ENCODE data around the gene WSB2. TPM values are rescaled to one million over a fixed set of nuclear protein-coding genes. Genes with fewer than 3 reads are reported as not detected.

Gene WSB2
- total RNA-seq, 2 experiments from 2014 or later: 44.3 to 46.4 TPM

GRCh38 chr12:118059341-118060191 lies 1.4 kb downstream of the WSB2 start:
- peak overlapping the region; percentile 89 for H3K27ac Mint-ChIP-seq
- no peaks in the 10 kb centered on the region for H3K27me3 Mint-ChIP-seq
- peak overlapping the region; percentile 85 for H3K4me3 Mint-ChIP-seq
- H3K36me3 Mint-ChIP-seq (ENCODE audit: low read depth): peaks cover 3% of the 10 kb centered on the region
- ChIA-PET CTCF (interaction anchor here (0.5 to 1.9 kb wide), 2 partner anchors 15 to 120 kb away, joined by 3 to 5 read pairs; no protein-coding TSS in a partner anchor), POLR2A (interaction anchor here (0.5 kb wide), 1 partner anchor 102 kb away, joined by 4 read pairs; no protein-coding TSS in a partner anchor)
- no peak for DNase-seq
- no peaks in the 10 kb centered on the region for H3K9me3 Mint-ChIP-seq
- H3K4me1 Mint-ChIP-seq: peaks cover 45% of the 10 kb centered on the region

- H3K27ac Mint-ChIP-seq: peak overlapping the region; percentile 89
- H3K27me3 Mint-ChIP-seq: no peaks in the 10 kb centered on the region
Measured at GRCh38 chr12:118058881-118059280, 2.1 kb downstream of the WSB2 start.

DNA sequence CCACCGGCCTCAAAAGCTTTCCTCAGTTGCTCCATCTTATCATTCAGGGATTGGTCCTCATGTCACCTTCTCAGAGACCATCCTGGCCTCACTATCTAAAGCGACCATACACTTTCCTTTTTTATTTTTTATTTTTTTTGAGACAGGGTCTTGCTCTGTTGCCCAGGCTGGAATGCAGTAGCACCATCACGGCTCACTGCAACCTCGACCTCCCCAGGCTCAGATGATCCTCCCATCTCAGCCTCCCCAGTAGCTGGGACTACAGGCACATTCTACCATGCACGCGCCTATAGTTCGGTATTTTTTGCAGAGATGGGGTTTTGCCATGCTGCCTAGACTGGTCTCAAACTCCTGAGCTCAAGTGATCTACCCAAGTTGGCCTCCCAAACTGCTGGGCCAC lies 2.8 kb downstream of the WSB2 start:
- POLR2A ChIA-PET: no interaction called here
- Mint-ChIP-seq H3K27ac (no peak overlapping the region), H3K4me3 (no peak overlapping the region), H3K27me3 (no peaks in the 10 kb centered on the region), H3K4me1 (peaks cover 34% of the 10 kb centered on the region), H3K36me3 (ENCODE audit: low read depth) (peaks cover 3% of the 10 kb centered on the region), H3K9me3 (no peaks in the 10 kb centered on the region)
- no peak for DNase-seq
- CTCF ChIA-PET: interaction anchor here (0.6 to 2.7 kb wide), 4 partner anchors 14 to 1292 kb away, joined by 3 to 6 read pairs (median 4); partner anchors contain the start of gene RFC5

More at GRCh38 chr12:118058881-118059280, 2.1 kb downstream of the WSB2 start:
- Mint-ChIP-seq H3K36me3 (ENCODE audit: low read depth) (peaks cover 3% of the 10 kb centered on the region), H3K4me1 (peaks cover 38% of the 10 kb centered on the region), H3K4me3 (peak overlapping the region; percentile 85), H3K9me3 (no peaks in the 10 kb centered on the region)
- ChIA-PET POLR2A (interaction anchor here (0.5 kb wide), 1 partner anchor 103 kb away, joined by 4 read pairs; no protein-coding TSS in a partner anchor), CTCF (interaction anchor here (0.5 to 2.7 kb wide), 3 partner anchors 14 to 121 kb away, joined by 3 to 6 read pairs (median 5); partner anchors contain the start of gene RFC5)
- no peak for DNase-seq

- H3K4me3 Mint-ChIP-seq: no peak overlapping the region
- peaks cover 30% of the 10 kb centered on the region for H3K4me1 Mint-ChIP-seq
- no peaks in the 10 kb centered on the region for H3K9me3 Mint-ChIP-seq
- no peak for DNase-seq
- H3K27ac Mint-ChIP-seq: no peak overlapping the region
- ChIA-PET POLR2A (interaction anchor here (0.5 to 1.1 kb wide), 4 partner anchors 24 to 199 kb away, joined by 3 to 5 read pairs (median 3); partner anchors contain the start of gene RFC5), CTCF (interaction anchor here (0.5 to 3.6 kb wide), 10 partner anchors 9 to 320 kb away, joined by 3 to 20 read pairs (median 3); partner anchors contain the start of genes RFC5 and SUDS3)
- no peaks in the 10 kb centered on the region for H3K27me3 Mint-ChIP-seq
- H3K36me3 Mint-ChIP-seq (ENCODE audit: low read depth): peaks cover 10% of the 10 kb centered on the region
Measured at GRCh38 chr12:118055865-118056773, 4.9 kb downstream of the WSB2 start.

DNA sequence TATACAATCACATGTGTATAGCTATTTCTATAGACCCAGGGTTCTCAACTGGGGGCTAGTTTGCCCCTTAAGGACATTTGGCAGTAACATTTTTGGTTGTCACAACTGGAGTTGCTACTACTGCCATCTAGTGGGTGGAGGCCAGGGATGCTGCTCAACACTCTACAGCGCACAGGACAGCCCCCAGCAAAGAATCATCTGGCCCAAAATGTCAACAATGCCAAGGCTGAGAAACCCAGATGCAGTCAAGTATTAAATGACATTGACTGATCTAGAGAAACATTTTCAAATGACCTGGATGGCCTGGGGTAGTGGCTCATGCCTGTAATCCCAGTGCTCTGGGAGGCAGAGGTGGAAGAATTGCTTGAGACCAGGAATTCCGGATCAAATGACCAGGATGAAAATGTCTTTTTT lies 5.8 kb downstream of the WSB2 start:
- peaks cover 15% of the 10 kb centered on the region for H3K36me3 Mint-ChIP-seq (ENCODE audit: low read depth)

GRCh38 chr12:118053071-118053985 lies 7.7 kb downstream of the WSB2 start:
- DNase-seq: no peak
- POLR2A ChIA-PET: no interaction called here

More for the DNA sequence above, 5.8 kb downstream of the WSB2 start:
- Mint-ChIP-seq H3K27ac (no peak overlapping the region), H3K4me3 (no peak overlapping the region), H3K27me3 (no peaks in the 10 kb centered on the region), H3K9me3 (no peaks in the 10 kb centered on the region), H3K4me1 (peaks cover 29% of the 10 kb centered on the region)
- ChIA-PET POLR2A (interaction anchor here (0.7 kb wide), 1 partner anchor 182 kb away, joined by 6 read pairs; no protein-coding TSS in a partner anchor), CTCF (interaction anchor here (0.5 to 3.6 kb wide), 7 partner anchors 9 to 321 kb away, joined by 3 to 20 read pairs (median 4); partner anchors contain the start of gene SUDS3)
- DNase-seq: peak; percentile 79

DNA sequence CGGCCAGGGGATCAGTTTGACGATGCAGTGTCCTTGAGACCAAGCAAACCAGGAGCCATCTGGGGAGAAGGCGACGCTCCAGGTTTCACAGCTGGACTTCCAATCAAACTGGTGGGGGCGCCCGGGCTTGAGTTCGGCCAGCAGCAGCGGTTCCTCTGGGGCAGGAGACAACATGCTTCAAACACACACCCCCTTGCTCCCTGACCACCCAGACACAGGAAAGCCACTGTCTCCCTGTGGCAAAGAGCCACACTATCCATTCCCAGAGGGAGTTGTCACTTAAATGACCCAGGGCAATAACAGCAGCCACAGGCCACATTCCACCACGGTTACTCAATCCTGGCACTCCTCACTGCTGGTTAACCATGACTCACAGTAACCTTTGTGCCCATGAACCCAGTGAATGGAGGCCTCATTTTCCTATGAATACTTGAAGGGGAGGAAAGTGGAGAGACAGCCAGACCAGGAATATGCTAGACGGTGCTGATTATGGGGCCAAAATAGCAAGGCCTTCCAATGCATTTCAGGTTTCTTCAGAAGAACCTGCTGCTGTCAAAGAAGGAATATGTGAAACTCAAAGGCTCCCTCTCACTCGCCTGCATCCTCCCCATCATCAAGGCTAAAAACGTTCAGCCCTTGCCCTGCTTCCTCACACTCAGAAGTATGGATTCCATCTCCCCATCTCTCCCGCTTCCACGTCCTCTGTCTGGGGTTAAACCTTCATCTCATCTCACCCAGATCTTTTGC lies 8.5 kb downstream of the WSB2 start:
- POLR2A ChIA-PET: no interaction called here
- H3K27ac Mint-ChIP-seq: no peak overlapping the region
- CTCF ChIA-PET: interaction anchor here (1.5 to 2.3 kb wide), 2 partner anchors 195 to 323 kb away, joined by 3 to 7 read pairs; partner anchors contain the start of gene SUDS3
- H3K4me1 Mint-ChIP-seq: peaks cover 15% of the 10 kb centered on the region
- H3K4me3 Mint-ChIP-seq: no peak overlapping the region
- H3K27me3 Mint-ChIP-seq: no peaks in the 10 kb centered on the region
- no peaks in the 10 kb centered on the region for H3K9me3 Mint-ChIP-seq
- DNase-seq: no peak
- peaks cover 27% of the 10 kb centered on the region for H3K36me3 Mint-ChIP-seq (ENCODE audit: low read depth)

More at GRCh38 chr12:118053071-118053985, 7.7 kb downstream of the WSB2 start:
- Mint-ChIP-seq H3K36me3 (ENCODE audit: low read depth) (peaks cover 23% of the 10 kb centered on the region), H3K27ac (no peak overlapping the region), H3K4me1 (peaks cover 15% of the 10 kb centered on the region), H3K4me3 (no peak overlapping the region), H3K9me3 (no peaks in the 10 kb centered on the region), H3K27me3 (no peaks in the 10 kb centered on the region)
- CTCF ChIA-PET: interaction anchor here (1.3 to 2.3 kb wide), 2 partner anchors 8 to 323 kb away, joined by 4 to 7 read pairs; partner anchors contain the start of gene SUDS3

DNA sequence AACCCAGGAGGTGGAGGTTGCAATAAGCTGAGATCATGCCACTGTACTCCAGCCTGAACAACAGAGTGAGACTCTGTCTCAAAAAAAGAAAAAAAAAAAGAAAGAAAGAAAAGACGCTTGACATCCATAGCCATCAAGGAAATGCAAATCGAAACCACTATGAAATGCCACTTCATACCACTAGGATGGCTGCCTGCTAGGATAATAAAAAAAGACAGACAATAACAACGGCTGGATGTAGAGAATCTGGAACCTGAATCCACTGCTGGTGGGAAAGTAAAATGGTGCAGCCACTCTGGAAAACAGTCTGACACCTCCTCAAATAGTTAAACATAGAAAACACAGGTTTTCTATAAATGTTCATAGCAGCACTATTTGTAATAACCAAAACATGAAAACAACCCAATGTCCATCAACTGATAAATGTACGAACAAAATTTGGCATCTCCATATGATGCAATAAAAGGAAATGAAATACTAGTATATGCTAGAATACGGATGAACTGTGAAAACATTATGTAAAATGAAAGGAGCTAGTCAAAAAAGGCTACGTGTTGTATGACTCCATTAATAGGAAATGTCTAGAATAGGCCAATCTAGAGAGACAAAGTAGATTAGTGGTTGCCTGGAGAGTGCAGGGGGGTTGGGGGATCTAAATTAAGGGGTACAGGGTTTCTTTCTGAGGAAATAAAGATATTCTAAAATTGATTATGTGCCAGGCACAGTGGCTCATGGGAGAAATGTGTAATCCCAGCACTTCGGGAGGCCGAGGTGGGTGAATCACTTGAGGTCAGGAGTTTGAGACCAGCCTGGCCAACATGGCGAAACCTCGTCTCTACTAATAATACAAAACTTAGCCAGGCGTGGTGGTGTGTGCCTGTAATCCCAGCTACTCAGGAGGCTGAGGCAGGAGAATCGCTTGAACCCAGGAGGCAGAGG lies 9.7 kb downstream of the WSB2 start:
- CTCF ChIA-PET: interaction anchor here (0.9 to 2.3 kb wide), 3 partner anchors 17 to 325 kb away, joined by 3 to 7 read pairs (median 3); partner anchors contain the start of gene SUDS3
- H3K9me3 Mint-ChIP-seq: no peaks in the 10 kb centered on the region
- DNase-seq: no peak
- no peaks in the 10 kb centered on the region for H3K27me3 Mint-ChIP-seq
- H3K36me3 Mint-ChIP-seq (ENCODE audit: low read depth): peaks cover 29% of the 10 kb centered on the region
- H3K27ac Mint-ChIP-seq: no peak overlapping the region
- POLR2A ChIA-PET: no interaction called here
- peaks cover 15% of the 10 kb centered on the region for H3K4me1 Mint-ChIP-seq
- H3K4me3 Mint-ChIP-seq: no peak overlapping the region

DNA sequence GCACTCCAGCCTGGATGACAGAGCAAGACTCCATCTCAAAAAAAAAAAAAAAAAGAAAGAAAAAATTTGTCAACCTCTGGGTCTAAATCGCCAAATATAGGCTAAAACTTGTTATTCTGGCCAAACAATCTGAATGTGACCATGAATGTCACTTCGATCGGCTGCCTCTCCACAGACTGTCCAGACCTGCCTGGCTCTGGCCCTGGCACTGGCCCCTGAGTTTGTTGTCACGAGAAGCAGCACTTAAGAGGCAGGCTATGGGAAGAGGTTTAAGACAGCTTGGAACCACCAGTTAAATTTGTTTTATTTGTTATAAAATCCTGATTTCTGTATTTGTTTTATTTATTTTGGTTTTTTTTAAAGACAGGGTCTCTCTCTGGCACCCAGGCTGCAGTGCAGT lies 14.5 kb downstream of the WSB2 start:
- H3K4me1 Mint-ChIP-seq: peaks cover 11% of the 10 kb centered on the region
- peaks cover 53% of the 10 kb centered on the region for H3K36me3 Mint-ChIP-seq (ENCODE audit: low read depth)
- no peak for DNase-seq
- ChIA-PET POLR2A (no interaction called here), CTCF (interaction anchor here (0.6 to 1.4 kb wide), 5 partner anchors 10 to 1961 kb away, joined by 3 to 4 read pairs (median 3); partner anchors contain the start of genes RFC5 and SUDS3)
- no peaks in the 10 kb centered on the region for H3K27me3 Mint-ChIP-seq
- no peaks in the 10 kb centered on the region for H3K9me3 Mint-ChIP-seq
- no peak overlapping the region for H3K4me3 Mint-ChIP-seq
- H3K27ac Mint-ChIP-seq: no peak overlapping the region

DNA sequence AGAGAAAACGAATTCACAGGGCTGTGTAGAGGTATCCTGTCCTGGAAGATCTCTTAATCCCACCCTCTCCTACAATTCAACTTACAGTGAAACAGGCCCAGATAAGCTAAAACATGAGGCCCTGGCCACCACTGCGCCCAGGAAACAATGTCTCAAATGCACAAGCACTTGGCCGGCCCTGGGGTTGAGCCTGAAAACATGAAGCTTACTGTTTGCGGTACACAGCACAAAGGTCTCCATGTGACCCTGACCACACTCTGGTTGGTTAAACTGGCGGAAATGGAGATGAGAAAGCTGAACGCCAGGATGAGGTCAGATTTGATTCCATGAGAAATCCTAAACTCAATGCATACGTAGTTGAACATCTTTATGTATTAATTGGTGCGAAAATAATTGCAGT lies 16.4 kb downstream of the WSB2 start:
- H3K36me3 Mint-ChIP-seq (ENCODE audit: low read depth): peaks cover 50% of the 10 kb centered on the region
- H3K27me3 Mint-ChIP-seq: no peaks in the 10 kb centered on the region
- peaks cover 2% of the 10 kb centered on the region for H3K9me3 Mint-ChIP-seq
- H3K4me1 Mint-ChIP-seq: peaks cover 11% of the 10 kb centered on the region
- H3K4me3 Mint-ChIP-seq: no peak overlapping the region
- ChIA-PET CTCF (interaction anchor here (1.2 to 2.3 kb wide), 4 partner anchors 9 to 80 kb away, joined by 3 to 5 read pairs (median 4); no protein-coding TSS in a partner anchor), POLR2A (no interaction called here)
- no peak for DNase-seq
- H3K27ac Mint-ChIP-seq: no peak overlapping the region
